HCT116 (cell line): ENCODE results near the gene CACNA1C. TPM values are rescaled to one million over a fixed set of nuclear protein-coding genes. Genes with fewer than 3 reads are reported as not detected.

Experiments used
- ATAC-seq: fragments of 200-7000 bp; cut with Tn5 transposase; 2 replicates; pipeline ENCODE4 v1.9.1; 2020; ENCODE audit warnings: mild to moderate bottlenecking, moderate library complexity
- BruUV-seq: library from RNA; stranded (reverse); fragments of 400-500 nt; replicated peaks from 2 replicates; lab custom pipeline; 2021; lab: Mats Ljungman, UMichigan
- CTCF ChIA-PET: fragments of 300-600 bp; sonication (Branson Sonifier 250); formaldehyde crosslinking; loops from one replicate; lab custom pipeline; 2021; ENCODE audit warnings: antibody characterized with exemption; lab: Charles Lee
- POLR2A ChIA-PET: fragments of 300-600, 350-600 bp; sonication (Branson Sonifier 250); formaldehyde crosslinking; loops from one replicate; lab custom pipeline; 2021; ENCODE audit warnings: antibody characterized with exemption; lab: Charles Lee
- RAD21 ChIA-PET, 2 experiments: fragments of 300-600 bp; sonication (Branson Sonifier 250); formaldehyde crosslinking; loops; one replicate each; lab custom pipeline; 2023; ENCODE audit warnings: low total read pairs in 2 of 2; ENCODE audit not compliant: uncharacterized antibody in 2 of 2, unreplicated experiment in 2 of 2, low non-redundant PET in 1 of 2; lab: Charles Lee
- DNase-seq: peaks from one replicate; pipeline ENCODE4 v3.0.0-alpha.2; 2010; ENCODE audit warnings: low read depth, low spot score
- H2AFZ ChIP-seq: fragments of 200-600 bp; shearing (Covaris generic), sonication (generic); 2 replicates; pipeline ENCODE4 v1.6.1; 2017; ENCODE audit warnings: low read depth, mixed run types, mixed read lengths, antibody characterized with exemption, low read length; ENCODE audit not compliant: poor library complexity, severe bottlenecking
- H3K27ac ChIP-seq: 2 replicates; pipeline ENCODE4 v1.5.1; 2012; ENCODE audit warnings: low read depth, low read length
- H3K27me3 ChIP-seq: fragments of 200-600 bp; sonication (generic); 2 replicates; pipeline ENCODE4 v1.6.1; 2016; ENCODE audit warnings: mixed run types, low read length, mixed read lengths; ENCODE audit not compliant: insufficient read depth
- H3K36me3 ChIP-seq, 2 experiments: fragments of 200-500 bp in 1 of 2; fragments of 200-600 bp in 1 of 2; sonication (Bioruptor generic) in 1 of 2; sonication (generic) in 1 of 2; 2 replicates each; pipeline versions ENCODE4 v1.5.1 to v1.6.1; 2014 to 2016; ENCODE audit warnings: low read length in 2 of 2, inconsistent platforms in 1 of 2, mixed read lengths in 1 of 2, mixed run types in 1 of 2; ENCODE audit not compliant: insufficient read depth in 2 of 2, control insufficient read depth in 1 of 2
- H3K4me1 ChIP-seq, 2 experiments: fragments of 200-600 bp in 1 of 2; sonication (generic) in 1 of 2; 2 replicates each; pipeline versions ENCODE4 v1.5.1 to v1.6.1; 2012 to 2017; ENCODE audit warnings: low read length in 2 of 2, inconsistent platforms in 1 of 2, mild to moderate bottlenecking in 1 of 2, mixed read lengths in 1 of 2, mixed run types in 1 of 2, moderate library complexity in 1 of 2; ENCODE audit not compliant: insufficient read depth in 2 of 2, control insufficient read depth in 1 of 2
- H3K4me2 ChIP-seq: fragments of 200-600 bp; sonication (generic); 2 replicates; pipeline ENCODE4 v1.6.1; 2017; ENCODE audit warnings: mixed run types, low read length, mixed read lengths
- H3K4me3 ChIP-seq, 2 experiments: fragments of 200-600 bp in 1 of 2; sonication (generic) in 1 of 2; replicated peaks in 1 of 2; 2 replicates each; pipeline ENCODE4 v1.5.1; 2011 to 2016; ENCODE audit warnings: low read length in 2 of 2, control low read depth in 1 of 2, low read depth in 1 of 2, mild to moderate bottlenecking in 1 of 2, mixed read lengths in 1 of 2, mixed run types in 1 of 2
- H3K79me2 ChIP-seq: fragments of 200-600 bp; sonication (generic); 2 replicates; pipeline ENCODE4 v1.6.1; 2017; ENCODE audit warnings: mild to moderate bottlenecking, mixed run types, low read length, moderate library complexity, mixed read lengths; ENCODE audit not compliant: insufficient read depth
- H3K9ac ChIP-seq: fragments of 200-600 bp; sonication (generic); 2 replicates; pipeline ENCODE4 v1.6.1; 2016; ENCODE audit warnings: low read length, mixed read lengths
- H3K9me2 ChIP-seq: fragments of 200-600 bp; sonication (generic), shearing (Covaris generic); 2 replicates; pipeline ENCODE4 v1.6.1; 2017; ENCODE audit warnings: mixed run types, mild to moderate bottlenecking, moderate library complexity; ENCODE audit not compliant: insufficient read depth
- H3K9me3 ChIP-seq, 2 experiments: fragments of 200-500 bp in 1 of 2; fragments of 200-600 bp in 1 of 2; sonication (Bioruptor generic) in 1 of 2; sonication (generic) in 1 of 2; 2 replicates each; pipeline ENCODE4 v1.6.1; 2014 to 2017; ENCODE audit warnings: low read length in 2 of 2, mixed read lengths in 2 of 2, inconsistent platforms in 1 of 2, low read depth in 1 of 2, mild to moderate bottlenecking in 1 of 2, mixed run types in 1 of 2, moderate library complexity in 1 of 2; ENCODE audit not compliant: control insufficient read depth in 1 of 2, insufficient read depth in 1 of 2
- H4K20me1 ChIP-seq: fragments of 200-600 bp; sonication (generic), shearing (Covaris generic); 2 replicates; pipeline ENCODE4 v1.6.1; 2017; ENCODE audit warnings: mixed run types, mild to moderate bottlenecking, moderate library complexity; ENCODE audit not compliant: insufficient read depth
- CBX3 ChIP-seq: IDR thresholded peaks from 2 replicates; pipeline ENCODE4 v1.6.1; 2012; ENCODE audit warnings: low read depth
- CTCF ChIP-seq, 3 experiments: fragments of 200-600 bp in 1 of 3; sonication (generic) in 1 of 3; IDR thresholded peaks in 2 of 3; conservative IDR thresholded peaks in 1 of 3; 2 replicates each; pipeline ENCODE4 v1.5.1; 2012 to 2017; ENCODE audit warnings: low read depth in 2 of 3, low read length in 2 of 3, antibody characterized with exemption in 1 of 3, borderline replicate concordance in 1 of 3, control low read depth in 1 of 3, mild to moderate bottlenecking in 1 of 3, mixed read lengths in 1 of 3, mixed run types in 1 of 3, moderate library complexity in 1 of 3; ENCODE audit not compliant: insufficient read depth in 1 of 3
- EZH2phosphoT487 ChIP-seq: fragments of 200-600 bp; IDR thresholded peaks from 2 replicates; pipeline ENCODE4 v1.6.1; 2018; ENCODE audit warnings: antibody characterized with exemption, borderline replicate concordance
- FOSL1 ChIP-seq: IDR thresholded peaks from 2 replicates; pipeline ENCODE4 v1.6.1; 2012; ENCODE audit warnings: low read depth
- MAX ChIP-seq: IDR thresholded peaks from 2 replicates; pipeline ENCODE4 v1.6.1; 2012
- SP1 ChIP-seq: IDR thresholded peaks from 2 replicates; pipeline ENCODE4 v1.6.1; 2012; ENCODE audit warnings: low read depth
- SRF ChIP-seq: IDR thresholded peaks from 2 replicates; pipeline ENCODE4 v1.6.1; 2012; ENCODE audit warnings: low read depth
- ZBTB33 ChIP-seq: IDR thresholded peaks from 2 replicates; pipeline ENCODE4 v1.6.1; 2011; ENCODE audit warnings: mild to moderate bottlenecking, low read length, moderate library complexity; ENCODE audit not compliant: insufficient replicate concordance; ENCODE audit errors: extremely low read depth
- ZNF274 ChIP-seq: fragments of 200-500 bp; sonication (Bioruptor generic); IDR thresholded peaks from 2 replicates; pipeline ENCODE4 v1.6.1; 2014; ENCODE audit warnings: mild to moderate bottlenecking, low read depth, low read length, inconsistent platforms
- intact Hi-C: fragments of 100-400 bp; cut with micrococcal nuclease; formaldehyde crosslinking; loops from 2 replicates; pipeline ENCODE4 v1.10.0; 2022
- total RNA-seq: library from RNA; stranded (reverse); gene quantifications from one replicate; pipeline ENCODE4 v1.2.1, GENCODE V29; 2021; ENCODE audit not compliant: unreplicated experiment
- TF ChIP-seq, protein P1 (sequence below): IDR thresholded peaks from 2 replicates; pipeline ENCODE4 v1.6.1; 2012; ENCODE audit warnings: low read depth

CACNA1C gene
- total RNA-seq, 1 experiment from 2014 or later = 0.05 TPM

DNA sequence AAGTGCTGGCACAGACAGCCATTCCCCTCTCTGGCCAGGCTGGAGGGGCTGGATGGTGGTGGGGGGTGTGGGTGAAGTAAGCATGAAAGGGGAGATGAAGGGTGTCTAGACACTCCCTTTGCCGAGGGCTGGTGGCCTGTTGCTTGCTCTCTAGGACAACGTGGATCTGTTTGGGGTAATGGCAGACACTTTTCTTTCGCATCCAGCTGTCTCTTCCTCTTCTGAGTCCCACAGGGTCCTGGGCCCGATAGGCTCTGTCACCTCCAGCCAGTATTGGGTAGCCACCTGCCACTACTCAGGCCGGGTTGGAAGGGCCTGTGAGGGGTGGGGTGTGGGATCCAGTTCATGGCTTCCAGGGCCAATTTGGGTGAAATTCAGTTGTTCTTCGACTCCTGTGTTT lies 218.1 kb downstream of the CACNA1C start (continued):
- no peak for TF ChIP-seq ZBTB33
- TF ChIP-seq SP1 = no peak
- TF ChIP-seq FOSL1 = no peak

GRCh38 chr12:2271961-2272360 lies 219.2 kb downstream of the CACNA1C start:
- no peak overlapping the region for H3K4me3 ChIP-seq
- DNase-seq (no peak), ATAC-seq (no peak)
- H3K27ac ChIP-seq = no peak overlapping the region
- no peak for TF ChIP-seq SRF
- no peak for TF ChIP-seq EZH2phosphoT487
- no peak for TF ChIP-seq CBX3
- TF ChIP-seq ZNF274 = no peak
- no peaks in the 10 kb centered on the region for H3K9me3 ChIP-seq
- H3K9me2 ChIP-seq = no peaks in the 10 kb centered on the region
- CTCF ChIA-PET = no interaction called here
- H3K4me2 ChIP-seq = no peak overlapping the region
- no TSS peak for BruUV-seq
- H3K79me2 ChIP-seq = no peaks in the 10 kb centered on the region
- peaks cover 24% of the 10 kb centered on the region for H3K27me3 ChIP-seq
- no peak overlapping the region for H3K9ac ChIP-seq
- no peaks in the 10 kb centered on the region for H3K36me3 ChIP-seq
- H3K4me1 ChIP-seq = no peaks in the 10 kb centered on the region
- no peak overlapping the region for H2AFZ ChIP-seq
- POLR2A ChIA-PET = no interaction called here
- intact Hi-C loops = no loop called here
- RAD21 ChIA-PET = no interaction called here
- no peaks in the 10 kb centered on the region for H4K20me1 ChIP-seq

DNA sequence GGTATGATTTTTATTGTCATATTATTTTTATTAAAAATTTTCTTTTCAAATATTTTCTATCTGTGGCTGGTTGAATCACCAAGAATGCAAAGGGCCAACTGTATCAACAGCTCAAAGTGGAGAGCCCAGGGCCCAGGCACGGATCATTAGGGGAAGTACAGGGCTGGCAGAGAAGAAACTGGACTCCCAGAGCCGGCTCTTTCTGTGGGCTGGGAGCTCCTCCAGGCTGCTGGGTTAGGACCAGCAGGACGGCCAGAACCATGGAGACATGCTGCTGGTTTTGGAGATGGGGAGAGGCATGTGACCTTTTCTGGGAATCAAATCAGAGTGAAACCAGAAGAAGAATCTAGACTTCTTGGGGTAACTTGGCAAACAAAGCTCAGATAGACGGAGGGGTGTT lies 220.5 kb downstream of the CACNA1C start:
- H3K27ac ChIP-seq = no peak overlapping the region
- no peaks in the 10 kb centered on the region for H3K79me2 ChIP-seq
- ChIA-PET RAD21 (no interaction called here), POLR2A (no interaction called here), CTCF (no interaction called here)
- H3K4me1 ChIP-seq = no peaks in the 10 kb centered on the region
- ATAC-seq (no peak), DNase-seq (no peak)
- no TSS peak for BruUV-seq
- H4K20me1 ChIP-seq = no peaks in the 10 kb centered on the region
- H3K4me3 ChIP-seq = no peak overlapping the region
- H2AFZ ChIP-seq = no peak overlapping the region
- H3K27me3 ChIP-seq = peaks cover 16% of the 10 kb centered on the region
- no peak for TF ChIP-seq ZNF274
- TF ChIP-seq, protein P1, sequence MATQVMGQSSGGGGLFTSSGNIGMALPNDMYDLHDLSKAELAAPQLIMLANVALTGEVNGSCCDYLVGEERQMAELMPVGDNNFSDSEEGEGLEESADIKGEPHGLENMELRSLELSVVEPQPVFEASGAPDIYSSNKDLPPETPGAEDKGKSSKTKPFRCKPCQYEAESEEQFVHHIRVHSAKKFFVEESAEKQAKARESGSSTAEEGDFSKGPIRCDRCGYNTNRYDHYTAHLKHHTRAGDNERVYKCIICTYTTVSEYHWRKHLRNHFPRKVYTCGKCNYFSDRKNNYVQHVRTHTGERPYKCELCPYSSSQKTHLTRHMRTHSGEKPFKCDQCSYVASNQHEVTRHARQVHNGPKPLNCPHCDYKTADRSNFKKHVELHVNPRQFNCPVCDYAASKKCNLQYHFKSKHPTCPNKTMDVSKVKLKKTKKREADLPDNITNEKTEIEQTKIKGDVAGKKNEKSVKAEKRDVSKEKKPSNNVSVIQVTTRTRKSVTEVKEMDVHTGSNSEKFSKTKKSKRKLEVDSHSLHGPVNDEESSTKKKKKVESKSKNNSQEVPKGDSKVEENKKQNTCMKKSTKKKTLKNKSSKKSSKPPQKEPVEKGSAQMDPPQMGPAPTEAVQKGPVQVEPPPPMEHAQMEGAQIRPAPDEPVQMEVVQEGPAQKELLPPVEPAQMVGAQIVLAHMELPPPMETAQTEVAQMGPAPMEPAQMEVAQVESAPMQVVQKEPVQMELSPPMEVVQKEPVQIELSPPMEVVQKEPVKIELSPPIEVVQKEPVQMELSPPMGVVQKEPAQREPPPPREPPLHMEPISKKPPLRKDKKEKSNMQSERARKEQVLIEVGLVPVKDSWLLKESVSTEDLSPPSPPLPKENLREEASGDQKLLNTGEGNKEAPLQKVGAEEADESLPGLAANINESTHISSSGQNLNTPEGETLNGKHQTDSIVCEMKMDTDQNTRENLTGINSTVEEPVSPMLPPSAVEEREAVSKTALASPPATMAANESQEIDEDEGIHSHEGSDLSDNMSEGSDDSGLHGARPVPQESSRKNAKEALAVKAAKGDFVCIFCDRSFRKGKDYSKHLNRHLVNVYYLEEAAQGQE = no peak
- TF ChIP-seq MAX = no peak
- no peak for TF ChIP-seq CTCF (IDR thresholded peaks at IDR 0.05 in 2 of 3, conservative IDR thresholded peaks at IDR 0.05 in 1 of 3; ENCODE audit: borderline replicate concordance in 1 of 3, insufficient read depth in 1 of 3, low read depth in 2 of 3, low read length in 2 of 3)
- no peak for TF ChIP-seq EZH2phosphoT487
- no peak overlapping the region for H3K4me2 ChIP-seq
- no peaks in the 10 kb centered on the region for H3K9me2 ChIP-seq
- H3K9me3 ChIP-seq = no peaks in the 10 kb centered on the region
- no peaks in the 10 kb centered on the region for H3K36me3 ChIP-seq
- H3K9ac ChIP-seq = no peak overlapping the region
- intact Hi-C loops = no loop called here
